Tibial nerve (tissue), 4 donors: ENCODE results near the gene ATP7B. TPM values are rescaled to one million over a fixed set of nuclear protein-coding genes. Genes with fewer than 3 reads are reported as not detected.
A peak's percentile ranks its signal among the peaks of the same experiment; 100 is the strongest.

Experiments used
- DNase-seq, 2 donors: peaks; one replicate each; pipeline ENCODE4 v3.0.0-alpha.2; 2019; ENCODE audit warnings: low spot score in 2 of 2
- H3K27ac ChIP-seq, 4 donors: fragments of 200-600 bp; sonication (generic) in 3 of 4; one replicate each; pipeline ENCODE4 v1.5.1; 2017 to 2019; ENCODE audit warnings: mild to moderate bottlenecking in 1 of 4
- H3K27me3 ChIP-seq, 2 donors: fragments of 200-600 bp; sonication (generic) in 1 of 2; one replicate each; pipeline versions ENCODE4 v1.5.1 to v1.6.0; 2017 to 2019
- H3K36me3 ChIP-seq, 3 donors: fragments of 200-600 bp; sonication (generic); one replicate each; pipeline ENCODE4 v1.5.1; 2018 to 2019
- H3K4me1 ChIP-seq, 4 donors: fragments of 200-600 bp; sonication (generic) in 3 of 4; one replicate each; pipeline ENCODE4 v1.5.1; 2017 to 2019
- H3K4me3 ChIP-seq, 4 donors: fragments of 200-600 bp; sonication (generic) in 3 of 4; one replicate each; pipeline ENCODE4 v1.5.1; 2017 to 2019; ENCODE audit warnings: mild to moderate bottlenecking in 1 of 4, moderate library complexity in 1 of 4
- H3K9me3 ChIP-seq, 4 donors: fragments of 200-600 bp; sonication (generic) in 3 of 4; one replicate each; pipeline ENCODE4 v1.5.1; 2017 to 2019
- CTCF ChIP-seq, 5 experiments: fragments of 200-600 bp in 3 of 5; fragments of 450-650 bp in 2 of 5; sonication (generic) in 3 of 5; IDR thresholded peaks; one replicate each; pipeline ENCODE4 v1.5.1; 2016 to 2019; ENCODE audit warnings: antibody characterized with exemption in 5 of 5, mild to moderate bottlenecking in 3 of 5, moderate library complexity in 2 of 5
- EP300 ChIP-seq, 2 donors: sonication (generic); formaldehyde crosslinking; IDR thresholded peaks; one replicate each; pipeline ENCODE4 v1.6.1; 2017; ENCODE audit warnings: antibody characterized with exemption in 2 of 2, mild to moderate bottlenecking in 1 of 2
- POLR2A ChIP-seq, 2 donors: fragments of 450-650 bp; IDR thresholded peaks; one replicate each; pipeline ENCODE4 v1.6.1; 2017; ENCODE audit warnings: antibody characterized with exemption in 2 of 2, mild to moderate bottlenecking in 2 of 2, moderate library complexity in 2 of 2
- WGBS, 2 donors: methylation state at CpG; one replicate each; pipeline ENCODE4 v1.1.5; 2018; 5-methylcytosine and 5-hydroxymethylcytosine counted together
- total RNA-seq, 4 donors: library from RNA; depleted of rRNA; stranded (reverse); fragments of >200 nt; gene quantifications; one replicate each; pipeline ENCODE4 v1.1.0, GENCODE V29; 2016

Gene ATP7B
- total RNA-seq, 4 donors from 2014 or later, result 5.1 to 8.4 (median 6.7) TPM

GRCh38 chr13:52022356-52022755, 11.1 kb upstream of the ATP7B start:
- no peak overlapping the region for H3K27ac ChIP-seq
- TF ChIP-seq POLR2A (IDR thresholded peaks at IDR 0.05) (no peak), EP300 (IDR thresholded peaks at IDR 0.05) (no peak), CTCF (IDR thresholded peaks at IDR 0.05) (no peak)
- H3K27me3 ChIP-seq, result no peaks in the 10 kb centered on the region
- no peaks in the 10 kb centered on the region for H3K4me1 ChIP-seq
- peaks cover 0 to 2% (median 0%) of the 10 kb centered on the region in 4 donors for H3K9me3 ChIP-seq
- no peak for DNase-seq
- H3K4me3 ChIP-seq, result no peak overlapping the region
- H3K36me3 ChIP-seq, result peaks cover 0 to 97% (median 0%) of the 10 kb centered on the region in 3 donors
- WGBS, 2 donors, result 96 to 98% methylated on average over 2 of the region's 2 CpGs

GRCh38 chr13:52020191-52020590, 8.9 kb upstream of the ATP7B start:
- WGBS, 2 donors, result 95 to 96% methylated on average over 3 of the region's 3 CpGs
- H3K36me3 ChIP-seq, result peaks cover 0 to 96% (median 0%) of the 10 kb centered on the region in 3 donors

GRCh38 chr13:52016296-52016695, 5.0 kb upstream of the ATP7B start:
- Histone ChIP-seq H3K4me3 (no peak overlapping the region), H3K27me3 (no peaks in the 10 kb centered on the region), H3K9me3 (no peaks in the 10 kb centered on the region), H3K36me3 (peaks cover 0 to 57% (median 0%) of the 10 kb centered on the region in 3 donors), H3K4me1 (peaks cover 4 to 24% (median 9%) of the 10 kb centered on the region in 4 donors), H3K27ac (no peak overlapping the region)
- 96% methylated on average over 3 of the region's 3 CpGs for WGBS, 2 donors
- no peak for DNase-seq
- TF ChIP-seq CTCF (IDR thresholded peaks at IDR 0.05) (no peak), EP300 (IDR thresholded peaks at IDR 0.05) (no peak), POLR2A (IDR thresholded peaks at IDR 0.05) (no peak)

More at GRCh38 chr13:52020191-52020590, 8.9 kb upstream of the ATP7B start:
- no peaks in the 10 kb centered on the region for H3K4me1 ChIP-seq
- no peak overlapping the region for H3K27ac ChIP-seq
- no peaks in the 10 kb centered on the region for H3K27me3 ChIP-seq
- DNase-seq, result no peak
- H3K4me3 ChIP-seq, result no peak overlapping the region
- TF ChIP-seq CTCF (IDR thresholded peaks at IDR 0.05) (no peak), EP300 (IDR thresholded peaks at IDR 0.05) (no peak), POLR2A (IDR thresholded peaks at IDR 0.05) (no peak)
- peaks cover 0 to 2% (median 0%) of the 10 kb centered on the region in 4 donors for H3K9me3 ChIP-seq

- Histone ChIP-seq H3K27me3 (no peaks in the 10 kb centered on the region), H3K36me3 (peaks cover 0 to 22% (median 0%) of the 10 kb centered on the region in 3 donors), H3K4me3 (peak overlapping the region; percentile 71 to 94 (median 82)), H3K27ac (peak overlapping the region; percentile 26 to 82 (median 54)), H3K4me1 (peaks cover 4 to 38% (median 9%) of the 10 kb centered on the region in 4 donors), H3K9me3 (no peaks in the 10 kb centered on the region)
- TF ChIP-seq EP300 (IDR thresholded peaks at IDR 0.05) (no peak), CTCF (IDR thresholded peaks at IDR 0.05) (no peak), POLR2A (IDR thresholded peaks at IDR 0.05) (no peak)
- 0 to 1% methylated on average over 8 of the region's 8 CpGs for WGBS, 2 donors
- DNase-seq, result no peak
Observed at GRCh38 chr13:52012512-52012836, 1.2 kb upstream of the ATP7B start.

- Histone ChIP-seq H3K36me3 (peaks cover 0 to 16% (median 0%) of the 10 kb centered on the region in 3 donors), H3K27me3 (no peaks in the 10 kb centered on the region), H3K9me3 (no peaks in the 10 kb centered on the region), H3K27ac (peak within 1 kb of the TSS; percentile 44 to 82 (median 69)), H3K4me1 (peaks cover 4 to 38% (median 9%) of the 10 kb centered on the region in 4 donors), H3K4me3 (peak within 1 kb of the TSS; percentile 71 to 94 (median 82))
- TF ChIP-seq CTCF (IDR thresholded peaks at IDR 0.05), result no peak
- peak in 1 of 2 donors; percentile 33 for TF ChIP-seq POLR2A (IDR thresholded peaks at IDR 0.05)
- peak; percentile 68 to 73 for TF ChIP-seq EP300 (IDR thresholded peaks at IDR 0.05)
- DNase-seq, result peak; percentile 99
- WGBS, 2 donors, result 0 to 1% methylated on average over 37 to 67 of the region's 82 CpGs
Observed at GRCh38 chr13:52011632-52012511, 622 bp upstream of the ATP7B start, which contains the start of gene ALG11. Gene ALG11 (plus strand): TSS chr13:52012398. CDS start chr13:52012419, 21 bp downstream.
